ENCODE measurements around the gene ALDH3B2.
"Not testable (repeated sequence)": the region's sequence is repeated elsewhere in the genome, so short reads cannot be mapped to it uniquely, and the experiment has no call there.

ALDH3B2 gene

DNA sequence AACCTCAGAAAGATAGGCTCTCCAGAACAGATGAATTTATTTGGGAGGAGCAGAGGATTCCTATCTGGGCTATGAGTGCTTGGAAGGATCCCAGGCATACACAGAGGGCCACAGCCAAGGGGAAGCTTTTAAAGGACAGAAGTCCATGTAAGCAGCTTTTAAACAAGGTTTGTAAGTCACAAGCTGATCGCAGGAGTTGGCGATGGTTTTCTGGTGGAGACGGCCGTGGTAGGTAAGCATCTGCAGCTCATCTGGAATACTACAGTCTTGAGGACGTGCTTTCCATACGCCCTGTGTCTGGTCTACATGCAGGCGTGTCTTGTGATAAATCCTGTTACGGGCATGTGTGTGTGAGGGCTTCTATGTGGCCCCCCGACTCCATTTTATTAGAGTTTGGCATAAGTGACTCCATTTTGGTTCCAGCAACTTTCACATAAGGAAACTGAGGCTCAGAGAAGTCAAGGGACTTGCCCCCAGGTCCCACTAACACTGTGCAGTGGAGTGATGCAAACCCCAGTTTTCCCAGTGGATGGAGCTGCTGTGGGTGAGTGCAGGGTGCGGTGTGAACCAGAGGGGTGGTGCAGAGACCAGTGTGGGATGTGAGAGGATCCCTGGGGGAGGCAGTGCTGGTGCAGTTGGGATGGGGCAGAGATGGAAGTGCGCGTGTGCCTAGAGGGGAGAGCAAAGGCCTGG, 12.1 kb downstream of the ALDH3B2 start:
- DNase-seq, result no peak

DNA sequence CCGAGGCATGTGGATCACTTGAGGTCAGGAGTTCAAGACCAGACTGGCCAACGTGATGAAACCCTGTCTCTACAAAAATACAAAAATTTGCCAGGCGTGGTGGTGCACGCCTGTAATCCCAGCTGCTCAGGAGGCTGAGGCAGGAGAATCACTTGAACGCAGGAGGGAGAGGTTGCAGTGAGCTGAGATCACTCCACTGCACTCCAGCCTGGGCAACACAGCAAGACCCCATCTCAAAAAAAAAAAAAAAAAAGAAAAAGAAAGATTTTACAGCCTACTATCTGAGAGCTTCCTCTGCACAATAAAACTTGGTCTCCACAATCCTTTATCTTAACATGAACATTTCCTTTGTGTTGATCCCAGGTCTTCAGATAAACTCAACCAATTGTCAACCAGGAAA, 13.7 kb downstream of the ALDH3B2 start:
- not testable (repeated sequence) for DNase-seq

DNA sequence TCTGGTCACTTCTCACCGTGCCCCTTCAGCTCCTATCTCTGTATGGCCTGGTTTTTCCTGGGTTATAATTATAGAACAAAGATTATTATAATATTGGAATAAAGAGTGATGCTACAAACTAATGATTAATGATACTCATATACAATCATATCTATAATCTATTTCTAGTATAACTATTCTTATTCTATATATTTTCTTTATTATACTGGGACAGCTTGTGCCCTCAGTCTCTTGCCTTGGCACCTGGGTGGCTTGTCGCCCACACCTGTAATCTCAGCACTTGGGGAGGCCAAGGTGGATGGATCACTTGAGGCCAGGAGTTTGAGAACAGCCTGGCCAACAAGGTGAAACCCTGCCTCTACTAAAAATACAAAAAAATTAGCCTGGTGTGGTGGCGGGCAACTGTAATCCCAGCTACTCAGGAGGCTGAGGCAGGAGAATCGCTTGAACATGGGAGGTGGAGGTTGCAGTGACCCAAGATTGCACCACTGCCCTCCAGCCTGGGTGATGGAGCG, 14.7 kb downstream of the ALDH3B2 start:
- not testable (repeated sequence) for DNase-seq

DNA sequence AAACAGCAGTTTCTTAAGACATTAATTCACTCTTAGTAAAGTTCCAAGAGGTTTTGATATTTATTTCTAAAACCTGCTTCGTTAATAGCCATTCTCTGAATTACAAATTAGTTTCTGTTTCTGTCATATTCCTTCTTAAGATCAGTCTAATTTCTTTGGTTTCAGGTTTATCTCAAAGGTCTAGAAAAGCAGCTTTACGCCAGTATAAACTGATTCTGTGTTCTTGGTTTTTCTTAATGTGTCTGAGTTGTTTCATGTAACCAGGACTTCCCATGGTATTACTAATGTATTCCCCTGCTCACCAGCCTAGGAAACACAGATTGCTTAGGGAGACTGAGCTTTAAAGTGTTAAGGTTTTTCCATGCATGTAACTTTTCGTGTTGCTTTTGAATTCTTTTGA, 17.1 kb downstream of the ALDH3B2 start:
- DNase-seq, result no peak

DNA sequence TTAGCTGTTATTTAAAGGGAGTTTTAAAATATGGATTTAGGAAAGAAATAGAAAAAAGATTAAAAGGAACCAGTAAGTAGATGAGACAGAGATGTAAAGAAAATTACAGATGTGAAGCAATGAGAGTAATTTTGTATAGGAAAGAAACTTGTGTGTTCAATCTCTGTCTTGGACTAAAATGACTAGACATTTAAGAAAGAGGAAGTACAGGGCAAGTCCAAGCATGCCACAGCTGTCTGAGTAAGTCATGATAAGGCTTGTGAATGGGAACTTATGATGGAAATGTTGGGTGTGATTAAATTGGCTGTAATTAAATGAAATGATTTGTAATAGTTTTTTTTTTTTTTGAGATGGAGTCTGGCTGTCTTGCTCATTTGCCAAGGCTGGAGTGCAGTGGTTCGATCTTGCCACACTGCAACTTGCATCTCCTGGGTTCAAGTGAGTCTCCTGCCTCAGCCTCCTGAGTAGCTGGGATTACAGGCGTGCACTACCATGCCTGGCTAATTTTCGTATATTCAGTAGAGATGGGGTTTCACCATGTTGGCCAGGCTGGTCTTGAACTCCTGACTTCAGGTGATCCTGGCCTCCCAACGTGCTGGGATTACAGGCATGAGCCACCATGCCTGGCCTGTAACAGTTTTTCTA, 18.0 kb downstream of the ALDH3B2 start:
- DNase-seq, result no peak

DNA sequence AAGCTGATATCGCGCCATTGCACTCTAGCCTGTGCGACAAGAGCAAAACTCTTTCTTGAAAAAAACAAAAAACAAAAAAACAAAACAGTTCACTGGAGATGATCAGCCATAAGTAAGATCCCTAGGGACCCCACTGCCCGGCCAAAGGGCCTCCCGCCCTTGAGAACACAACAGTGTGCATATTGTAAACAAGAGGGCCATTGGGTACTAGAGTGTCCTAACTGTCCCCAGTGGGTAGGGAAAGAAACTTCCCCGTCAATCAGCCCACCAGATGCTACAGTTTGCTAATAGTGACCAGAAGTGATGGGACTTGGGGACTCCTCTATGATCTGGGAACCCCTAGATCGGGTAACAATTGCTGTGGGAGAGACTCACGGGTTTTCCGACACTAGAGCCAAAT, 20.2 kb downstream of the ALDH3B2 start:
- no peak for DNase-seq

- DNase-seq, result no peak
These were observed 21.2 kb downstream of the ALDH3B2 start for GRCh38 chr11:67652965-67653845.

- no peak for DNase-seq
These were observed 22.2 kb downstream of the ALDH3B2 start for GRCh38 chr11:67651976-67652781.

- no peak for DNase-seq
These were observed 24.6 kb downstream of the ALDH3B2 start for GRCh38 chr11:67649634-67650510.

DNA sequence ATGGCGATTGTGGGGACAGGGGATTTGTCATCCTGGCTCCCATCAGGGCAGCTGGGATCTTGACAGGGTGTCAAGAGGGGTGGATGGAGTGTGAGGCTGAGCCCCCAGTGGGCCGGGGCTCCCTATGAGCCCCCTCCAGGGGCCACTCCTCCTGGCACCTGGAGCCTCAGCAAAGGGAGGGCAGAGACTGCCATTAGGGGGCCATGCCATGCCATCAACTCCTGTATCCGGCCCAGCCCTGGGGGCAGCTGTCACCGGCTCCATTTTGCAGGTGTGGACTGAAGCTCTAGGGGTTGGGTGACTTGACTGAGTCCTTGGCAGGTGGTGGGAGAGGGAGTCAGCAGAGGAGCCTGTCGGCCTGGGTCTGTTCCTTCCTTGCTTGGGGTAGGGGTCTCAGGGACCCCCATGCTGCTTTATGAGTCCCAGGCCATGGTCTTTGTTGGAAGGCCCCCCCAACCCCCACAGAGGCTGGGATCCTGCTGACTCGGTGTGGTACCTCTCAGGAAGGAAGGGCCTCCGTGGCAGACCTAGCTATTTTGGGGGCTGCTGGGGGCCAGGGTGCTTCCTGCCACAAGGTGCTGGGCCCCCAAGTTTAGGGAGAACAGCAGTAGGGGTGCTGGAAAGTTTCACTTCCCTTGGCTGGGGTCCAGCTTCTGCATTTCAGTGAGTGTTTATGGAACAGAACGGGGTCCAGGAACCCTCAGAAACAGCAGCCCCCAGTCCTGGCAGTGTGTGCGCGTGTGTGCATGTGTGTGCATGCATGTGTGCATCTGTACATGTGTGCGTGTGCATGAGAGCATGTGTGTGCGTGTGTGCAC, 25.4 kb downstream of the ALDH3B2 start:
- no peak for DNase-seq

DNA sequence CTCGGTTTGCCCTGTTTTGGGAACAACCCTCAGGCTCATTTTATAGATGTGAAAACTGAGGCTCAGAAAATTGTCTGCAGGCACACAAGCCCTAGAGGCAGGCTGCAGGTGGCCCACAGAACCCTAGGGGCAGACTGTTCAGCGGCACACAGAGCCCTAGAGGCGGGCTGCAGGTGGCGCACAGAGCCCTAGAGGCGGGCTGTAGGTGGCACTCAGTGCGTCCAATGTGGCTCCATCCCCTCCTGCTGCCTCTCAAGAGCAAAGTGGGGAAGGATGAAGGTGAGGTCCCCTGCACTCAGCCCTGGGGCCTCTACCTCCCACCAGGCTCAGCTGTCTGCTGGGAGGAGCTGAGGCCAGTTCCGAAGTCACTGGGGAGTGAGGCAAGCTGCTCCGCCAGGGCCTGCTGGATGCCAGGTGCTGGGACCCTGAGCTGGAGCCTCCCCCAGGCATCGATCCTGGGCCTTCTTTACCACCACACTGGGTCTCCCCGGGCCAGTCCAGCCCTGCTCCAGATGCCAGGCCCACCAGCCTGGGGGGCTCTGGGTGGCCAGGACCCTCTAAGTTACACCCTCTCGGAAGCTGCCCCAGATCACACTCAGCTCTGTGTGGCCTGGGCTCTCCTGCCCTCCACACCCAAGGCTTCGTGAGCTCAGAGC, 26.2 kb downstream of the ALDH3B2 start:
- peak; percentile 56 for DNase-seq

GRCh38 chr11:67647471-67647870, 27.0 kb downstream of the ALDH3B2 start:
- DNase-seq, result no peak

GRCh38 chr11:67646535-67647336, 27.7 kb downstream of the ALDH3B2 start:
- DNase-seq, result no peak

- DNase-seq, result no peak
These were observed 28.6 kb downstream of the ALDH3B2 start for GRCh38 chr11:67645521-67646461.

- no peak for DNase-seq
These were observed 29.7 kb downstream of the ALDH3B2 start for GRCh38 chr11:67644472-67645418.

GRCh38 chr11:67644042-67644441, 30.4 kb downstream of the ALDH3B2 start:
- DNase-seq, result no peak

Data from COR-L47 (cell line).